ENCODE data around the gene FOXN3. TPM values are rescaled to one million over a fixed set of nuclear protein-coding genes. Genes with fewer than 3 reads are reported as not detected.

Gene FOXN3
- total and polyA plus RNA-seq, 10 donors, result 9.2 to 121 (median 98.3) TPM

DNA sequence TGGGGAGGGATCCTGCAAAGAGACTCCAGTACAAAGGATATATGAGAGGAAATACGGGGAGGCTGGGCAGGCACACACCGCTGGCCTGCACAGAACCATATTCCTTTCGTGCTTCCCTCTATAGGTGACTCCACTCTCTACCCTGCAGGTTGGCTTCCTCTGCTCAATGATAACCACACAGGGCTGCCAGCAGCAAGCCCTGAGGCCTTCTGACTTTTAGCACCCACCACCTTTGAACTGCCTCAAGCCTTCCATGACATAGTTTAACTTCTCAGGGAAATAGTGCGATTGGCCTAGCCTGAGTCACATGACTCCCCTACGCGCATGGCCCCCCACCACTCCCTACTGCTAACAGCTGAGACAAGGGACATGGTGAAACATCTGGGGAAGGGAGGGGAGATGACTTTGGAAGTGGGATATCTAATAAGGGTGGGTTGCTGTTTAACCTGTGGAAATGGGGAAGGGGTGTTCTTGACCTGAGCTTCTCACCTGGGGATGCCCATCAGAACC is 3.0 kb upstream of the FOXN3 start:
- TF ChIP-seq POLR2AphosphoS5 (IDR thresholded peaks at IDR 0.05) (no peak), POLR2A (IDR thresholded peaks at IDR 0.05) (no peak)
- TF ChIP-seq, protein P1, sequence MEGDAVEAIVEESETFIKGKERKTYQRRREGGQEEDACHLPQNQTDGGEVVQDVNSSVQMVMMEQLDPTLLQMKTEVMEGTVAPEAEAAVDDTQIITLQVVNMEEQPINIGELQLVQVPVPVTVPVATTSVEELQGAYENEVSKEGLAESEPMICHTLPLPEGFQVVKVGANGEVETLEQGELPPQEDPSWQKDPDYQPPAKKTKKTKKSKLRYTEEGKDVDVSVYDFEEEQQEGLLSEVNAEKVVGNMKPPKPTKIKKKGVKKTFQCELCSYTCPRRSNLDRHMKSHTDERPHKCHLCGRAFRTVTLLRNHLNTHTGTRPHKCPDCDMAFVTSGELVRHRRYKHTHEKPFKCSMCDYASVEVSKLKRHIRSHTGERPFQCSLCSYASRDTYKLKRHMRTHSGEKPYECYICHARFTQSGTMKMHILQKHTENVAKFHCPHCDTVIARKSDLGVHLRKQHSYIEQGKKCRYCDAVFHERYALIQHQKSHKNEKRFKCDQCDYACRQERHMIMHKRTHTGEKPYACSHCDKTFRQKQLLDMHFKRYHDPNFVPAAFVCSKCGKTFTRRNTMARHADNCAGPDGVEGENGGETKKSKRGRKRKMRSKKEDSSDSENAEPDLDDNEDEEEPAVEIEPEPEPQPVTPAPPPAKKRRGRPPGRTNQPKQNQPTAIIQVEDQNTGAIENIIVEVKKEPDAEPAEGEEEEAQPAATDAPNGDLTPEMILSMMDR (IDR thresholded peaks at IDR 0.05 in 8 of 11, conservative IDR thresholded peaks at IDR 0.05 in 3 of 11), result no peak
- H3K4me1 ChIP-seq, result peaks cover 8 to 62% (median 28%) of the 10 kb centered on the region in 6 donors
- H3K4me3 ChIP-seq, result no peak overlapping the region
- no peak for DNase-seq
- no peaks in the 10 kb centered on the region for H3K27me3 ChIP-seq (replicated peaks in 1 of 7)
- peak overlapping the region in 3 of 8 donors; percentile 95 to 96 (median 96) for H3K27ac ChIP-seq
- intact Hi-C loops (cut with DNase I; ENCODE audit: low total_unique reads), result loop anchor here (10.0 kb wide), 2 partner anchors 205 to 245 kb away; no protein-coding TSS in a partner anchor
- WGBS, 5 donors, result 93 to 96% (median 94%) methylated on average over 6 of the region's 6 CpGs
- no peaks in the 10 kb centered on the region for H3K36me3 ChIP-seq
- no peaks in the 10 kb centered on the region for H3K9me3 ChIP-seq

DNA sequence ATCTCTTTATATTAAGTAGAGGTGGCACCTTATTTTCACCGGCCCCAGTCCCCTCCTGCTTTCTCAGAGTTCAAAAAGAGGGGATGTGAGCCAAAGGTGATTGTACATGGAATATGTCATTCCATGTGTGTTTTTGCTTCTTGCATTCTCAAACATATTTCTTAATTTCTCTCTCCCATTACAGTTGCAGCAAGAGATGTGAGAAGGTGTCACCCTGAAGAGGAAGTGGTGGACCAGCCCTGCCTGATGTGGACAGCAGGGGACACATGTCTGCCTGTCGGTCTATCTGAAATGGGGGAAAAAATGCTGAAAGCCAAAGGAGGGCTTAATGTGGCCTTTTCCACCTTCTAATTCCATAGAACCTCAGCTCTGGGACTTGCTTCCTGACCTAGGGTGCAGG is 1.9 kb upstream of the FOXN3 start:
- Histone ChIP-seq H3K27ac (peak overlapping the region in 5 of 8 donors; percentile 43 to 96 (median 95)), H3K4me1 (peaks cover 8 to 62% (median 36%) of the 10 kb centered on the region in 6 donors), H3K27me3 (replicated peaks in 1 of 7) (no peaks in the 10 kb centered on the region), H3K36me3 (no peaks in the 10 kb centered on the region), H3K9me3 (no peaks in the 10 kb centered on the region), H3K4me3 (peak overlapping the region in 1 of 8 donors; percentile 95)
- TF ChIP-seq POLR2AphosphoS5 (IDR thresholded peaks at IDR 0.05), result no peak
- no peak for TF ChIP-seq POLR2A (IDR thresholded peaks at IDR 0.05)
- TF ChIP-seq, protein P1 (IDR thresholded peaks at IDR 0.05 in 8 of 11, conservative IDR thresholded peaks at IDR 0.05 in 3 of 11), result peak in 3 of 11 experiments; percentile 17 to 41 (median 34)
- WGBS, 5 donors, result 56 to 83% (median 67%) methylated on average over 2 of the region's 2 CpGs
- DNase-seq, result no peak
- intact Hi-C loops (cut with DNase I; ENCODE audit: low total_unique reads), result loop anchor here (10.0 kb wide), 1 partner anchor 244 kb away; no protein-coding TSS in a partner anchor

DNA sequence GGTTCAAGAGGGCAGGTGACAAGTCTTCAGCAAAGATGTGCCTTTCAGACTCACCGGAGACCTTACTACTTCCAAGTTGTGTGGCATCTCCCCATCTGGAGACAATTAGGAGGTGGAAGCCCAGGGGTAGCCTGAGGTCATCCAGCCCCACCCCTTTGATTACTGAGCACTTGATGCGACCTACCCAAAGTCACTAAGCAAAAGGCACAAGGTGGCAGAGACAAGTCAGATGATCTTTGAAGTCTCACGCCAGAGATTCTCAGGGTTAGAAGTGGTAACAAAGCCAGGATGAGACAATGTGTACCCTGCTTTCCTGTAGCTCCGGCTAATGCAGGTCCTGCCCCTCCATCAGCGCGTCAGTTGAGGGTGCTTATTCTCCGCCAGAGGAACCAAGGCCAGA is 1.4 kb upstream of the FOXN3 start:
- Histone ChIP-seq H3K4me3 (peak overlapping the region in 1 of 8 donors; percentile 95), H3K27ac (peak overlapping the region in 6 of 8 donors; percentile 88 to 96 (median 92)), H3K27me3 (replicated peaks in 1 of 7) (no peaks in the 10 kb centered on the region), H3K9me3 (no peaks in the 10 kb centered on the region), H3K36me3 (no peaks in the 10 kb centered on the region), H3K4me1 (peaks cover 8 to 60% (median 35%) of the 10 kb centered on the region in 6 donors)
- TF ChIP-seq POLR2A (IDR thresholded peaks at IDR 0.05) (no peak), POLR2AphosphoS5 (IDR thresholded peaks at IDR 0.05) (no peak)
- TF ChIP-seq, protein P1 (IDR thresholded peaks at IDR 0.05 in 8 of 11, conservative IDR thresholded peaks at IDR 0.05 in 3 of 11), result no peak
- no peak for DNase-seq
- 61 to 66% (median 63%) methylated on average over 7 of the region's 7 CpGs for WGBS, 5 donors
- intact Hi-C loops (cut with DNase I; ENCODE audit: low total_unique reads), result loop anchor here (10.0 kb wide), 1 partner anchor 244 kb away; no protein-coding TSS in a partner anchor

DNA sequence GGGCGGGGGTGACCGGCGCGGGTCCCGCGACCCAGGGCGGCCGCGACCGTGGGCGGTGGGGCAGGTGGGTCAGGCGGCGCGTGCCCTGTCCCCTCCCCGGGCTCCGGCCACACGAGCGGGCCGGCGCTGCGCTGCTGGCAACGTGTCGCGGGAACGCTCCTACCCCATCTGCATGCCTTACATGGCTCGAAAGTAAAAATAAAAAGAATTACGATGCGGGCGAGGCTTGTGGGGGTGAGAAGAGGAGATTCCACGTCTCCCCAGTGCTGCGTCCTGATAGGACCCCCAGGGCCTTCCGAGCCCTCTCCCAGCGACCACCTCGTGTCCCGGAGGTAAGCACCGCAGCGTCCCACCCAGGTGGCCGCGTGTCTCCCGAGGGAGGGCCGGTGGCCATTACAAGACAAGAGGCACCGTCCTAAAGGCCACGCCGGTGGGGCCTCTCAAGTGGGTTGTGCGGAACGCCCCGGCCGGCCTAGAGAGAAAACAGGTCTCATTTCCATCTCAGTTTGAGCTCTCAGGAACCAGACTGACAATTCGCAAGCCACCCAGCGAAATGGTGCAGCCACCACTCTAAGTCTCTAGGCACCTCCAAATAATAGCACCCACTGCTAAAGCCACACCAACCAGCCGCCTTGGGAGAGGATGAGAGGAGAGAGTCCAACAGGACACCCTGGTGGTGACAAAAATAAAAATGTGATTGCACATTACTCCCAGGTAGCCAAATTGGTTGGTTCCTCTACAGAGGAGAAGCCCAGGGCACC is 612 bp upstream of the FOXN3 start:
- WGBS, 5 donors, result 0 to 1% (median 1%) methylated on average over 22 to 51 of the region's 51 CpGs
- H3K4me3 ChIP-seq, result peak overlapping the region; percentile 45 to 95 (median 76)
- no peaks in the 10 kb centered on the region for H3K27me3 ChIP-seq (replicated peaks in 1 of 7)
- intact Hi-C loops (cut with DNase I; ENCODE audit: low total_unique reads), result loop anchor here (10.0 kb wide), 1 partner anchor 243 kb away; no protein-coding TSS in a partner anchor
- H3K27ac ChIP-seq, result peak overlapping the region; percentile 67 to 96 (median 90)
- H3K4me1 ChIP-seq, result peaks cover 8 to 56% (median 33%) of the 10 kb centered on the region in 6 donors
- DNase-seq, result peak; percentile 92
- no peaks in the 10 kb centered on the region for H3K9me3 ChIP-seq
- TF ChIP-seq, protein P1 (IDR thresholded peaks at IDR 0.05 in 8 of 11, conservative IDR thresholded peaks at IDR 0.05 in 3 of 11), result peak in 9 of 11 experiments; percentile 49 to 70 (median 57)
- TF ChIP-seq POLR2AphosphoS5 (IDR thresholded peaks at IDR 0.05), result peak; percentile 23 to 51 (median 34)
- TF ChIP-seq POLR2A (IDR thresholded peaks at IDR 0.05), result no peak
- no peaks in the 10 kb centered on the region for H3K36me3 ChIP-seq
